HG03103 (cell line): ENCODE measurements around the gene EFEMP2.

Experiments used
- ATAC-seq: cut with Tn5 transposase; IDR thresholded peaks from one replicate; pipeline ENCODE4 v1.9.1; 2021; ENCODE audit warnings: low read depth; ENCODE audit not compliant: unreplicated experiment

The EFEMP2 gene

GRCh38 chr11:65872586-65873317 lies at the start of gene EFEMP2:
EFEMP2 (minus strand) TSS chr11:65872800; CDS start chr11:65872354, 446 bp downstream.
- ATAC-seq = no peak

- no peak for ATAC-seq
Observed at GRCh38 chr11:65921876-65922275, 49.3 kb upstream of the EFEMP2 start.

- no peak for ATAC-seq
Observed at GRCh38 chr11:65921033-65921555, 48.5 kb upstream of the EFEMP2 start.

- no peak for ATAC-seq
Observed at GRCh38 chr11:65920372-65920802, 47.8 kb upstream of the EFEMP2 start.

- peak; percentile 23 for ATAC-seq
Observed at GRCh38 chr11:65919573-65920371, 47.2 kb upstream of the EFEMP2 start.

GRCh38 chr11:65919141-65919572 lies 46.6 kb upstream of the EFEMP2 start, which contains the start of gene DRAP1:
DRAP1 (plus strand) TSS chr11:65919426; CDS start chr11:65919502, 76 bp downstream.
- peak; percentile 80 for ATAC-seq

- ATAC-seq = peak; percentile 51
Observed at GRCh38 chr11:65918211-65919140, 45.9 kb upstream of the EFEMP2 start, which contains the start of gene C11orf68. C11orf68 (minus strand) TSS chr11:65919062; CDS start chr11:65919031, 31 bp downstream.

GRCh38 chr11:65917434-65918210 lies 45.0 kb upstream of the EFEMP2 start:
- ATAC-seq = no peak

GRCh38 chr11:65917077-65917433 lies 44.5 kb upstream of the EFEMP2 start:
- no peak for ATAC-seq

GRCh38 chr11:65916391-65916790 lies 43.8 kb upstream of the EFEMP2 start:
- no peak for ATAC-seq

- ATAC-seq = no peak
Observed at GRCh38 chr11:65915821-65916251, 43.2 kb upstream of the EFEMP2 start.

- ATAC-seq = no peak
Observed at GRCh38 chr11:65915101-65915820, 42.7 kb upstream of the EFEMP2 start.

- ATAC-seq = no peak
Observed at GRCh38 chr11:65912845-65913244, 40.2 kb upstream of the EFEMP2 start.

GRCh38 chr11:65911682-65912568 lies 39.3 kb upstream of the EFEMP2 start:
- no peak for ATAC-seq

- ATAC-seq = no peak
Observed at GRCh38 chr11:65907878-65908277, 35.3 kb upstream of the EFEMP2 start.

GRCh38 chr11:65906602-65907001 lies 34.0 kb upstream of the EFEMP2 start:
- ATAC-seq = no peak

GRCh38 chr11:65903715-65904114 lies 31.1 kb upstream of the EFEMP2 start:
- no peak for ATAC-seq

GRCh38 chr11:65903068-65903481 lies 30.5 kb upstream of the EFEMP2 start:
- ATAC-seq = no peak
